ENCODE data around the gene PDILT.

The PDILT gene

DNA sequence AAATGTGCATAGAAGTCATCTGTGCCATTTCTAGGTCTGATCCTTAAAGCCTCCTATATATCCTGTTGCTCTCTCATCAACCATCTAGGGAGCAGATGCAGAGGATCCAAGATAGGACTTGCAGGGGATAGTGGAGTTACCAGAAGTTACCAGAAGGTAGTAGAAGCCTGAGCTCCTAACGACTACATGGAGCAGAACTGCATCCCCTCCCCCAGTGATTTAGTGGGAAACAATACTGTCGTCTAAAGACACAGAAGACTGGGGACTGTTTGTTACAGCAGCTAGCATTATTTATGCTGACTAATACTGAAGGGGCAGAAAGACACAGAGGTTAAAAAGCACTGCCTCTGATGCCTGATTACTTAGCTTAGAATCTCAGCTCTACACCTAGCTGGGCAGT is 93.0 kb downstream of the PDILT start:
- Histone ChIP-seq H2AFZ (ENCODE audit: low read length) (no peak overlapping the region), H3K4me3 (ENCODE audit: low read length in 2 of 2) (no peak overlapping the region), H2BK120ac (ENCODE audit: low read depth, low read length) (no peak overlapping the region), H2AK5ac (ENCODE audit: low read depth, low read length) (no peak overlapping the region), H3K27ac (replicated peaks; ENCODE audit: low read length) (no peak overlapping the region), H3K4me1 (ENCODE audit: control insufficient read depth in 2 of 2, insufficient read depth in 1 of 2, low read depth in 1 of 2, low read length in 2 of 2) (no peaks in the 10 kb centered on the region), H3K23ac (ENCODE audit: low read depth, low read length, poor library complexity) (no peak overlapping the region), H3K27me3 (ENCODE audit: control insufficient read depth in 3 of 3, insufficient read depth in 3 of 3, low read depth in 1 of 3, low read length in 3 of 3) (no peaks in the 10 kb centered on the region), H2BK12ac (ENCODE audit: low read length) (no peak overlapping the region), H3K79me1 (ENCODE audit: low read depth, low read length) (no peaks in the 10 kb centered on the region), H3K4me2 (ENCODE audit: insufficient read depth, low read length, poor library complexity, severe bottlenecking) (no peak overlapping the region), H3K14ac (ENCODE audit: low read length) (no peak overlapping the region), H4K91ac (ENCODE audit: low read depth, low read length, poor library complexity) (no peak overlapping the region), H2BK5ac (ENCODE audit: low read length) (no peak overlapping the region), H3K18ac (ENCODE audit: low read length) (no peak overlapping the region), H3K36me3 (replicated peaks in 1 of 2; ENCODE audit: control insufficient read depth in 2 of 2, insufficient read depth in 2 of 2, low read length in 2 of 2) (no peaks in the 10 kb centered on the region), H3K9me3 (replicated peaks in 1 of 2; ENCODE audit: control insufficient read depth in 2 of 2, insufficient read depth in 1 of 2, low read depth in 1 of 2, low read length in 2 of 2) (no peaks in the 10 kb centered on the region), H3K9ac (ENCODE audit: low read depth, low read length, poor library complexity) (no peak overlapping the region), H4K8ac (ENCODE audit: low read depth, low read length) (no peak overlapping the region), H2BK15ac (ENCODE audit: low read length) (no peak overlapping the region), H3K4ac (ENCODE audit: low read length) (no peak overlapping the region)
- WGBS, 2 donors (ENCODE audit: extremely low coverage in 2 of 2, insufficient read length in 2 of 2, insufficient replicate concordance in 1 of 2), result no CpG with 5 or more reads among the region's 2 CpGs
- no peak for DNase-seq (ENCODE audit: low spot score)

DNA sequence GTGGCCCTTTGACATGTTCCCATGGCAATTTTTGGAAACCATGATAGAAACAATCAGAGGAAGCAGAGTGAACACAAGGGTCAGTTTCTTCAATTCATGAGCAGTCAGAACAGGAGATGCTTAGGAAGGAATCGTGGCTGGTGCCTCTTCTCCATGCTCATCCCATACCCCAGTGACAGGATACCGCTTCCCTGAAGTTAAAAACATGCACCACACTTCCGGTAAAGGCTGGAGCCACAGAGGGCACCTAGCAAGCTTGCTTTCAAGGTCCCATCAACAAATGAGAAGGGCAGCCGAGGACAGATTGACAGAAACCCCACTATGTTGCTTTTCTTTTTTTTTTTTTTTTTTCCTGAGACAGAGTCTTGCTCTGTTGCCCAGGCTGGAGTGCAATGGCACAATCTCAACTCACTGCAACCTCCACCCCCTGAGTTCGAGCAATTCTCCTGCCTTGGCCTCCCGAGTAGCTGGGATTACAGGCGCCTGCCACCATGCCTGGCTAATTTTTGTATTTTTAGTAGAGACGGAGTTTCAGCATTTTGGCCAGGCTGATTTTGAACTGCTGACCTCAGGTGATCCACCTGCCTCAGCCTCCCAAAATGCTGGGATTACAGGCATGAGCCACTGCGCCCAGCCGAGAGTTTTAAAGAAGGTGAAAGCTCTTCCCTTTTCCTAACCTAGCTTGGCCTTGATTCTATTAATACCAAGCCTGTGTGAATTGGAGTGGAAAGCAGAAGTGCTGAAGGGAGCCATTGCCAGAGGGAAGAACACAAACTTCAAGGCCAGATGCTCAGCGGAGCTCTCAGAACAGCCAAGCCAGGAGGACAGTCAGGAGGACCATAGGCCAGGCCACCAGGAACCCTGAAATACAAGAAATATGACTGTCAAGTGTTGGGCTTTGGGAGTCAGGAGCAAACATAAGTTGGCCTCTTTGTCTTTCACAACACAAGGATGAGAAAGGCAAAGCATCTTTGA is 93.8 kb downstream of the PDILT start:
- Histone ChIP-seq H3K4me3 (ENCODE audit: low read length in 2 of 2) (no peak overlapping the region), H2BK15ac (ENCODE audit: low read length) (no peak overlapping the region), H3K27ac (replicated peaks; ENCODE audit: low read length) (no peak overlapping the region), H3K9me3 (replicated peaks in 1 of 2; ENCODE audit: control insufficient read depth in 2 of 2, insufficient read depth in 1 of 2, low read depth in 1 of 2, low read length in 2 of 2) (no peaks in the 10 kb centered on the region), H3K4me2 (ENCODE audit: insufficient read depth, low read length, poor library complexity, severe bottlenecking) (no peak overlapping the region), H4K91ac (ENCODE audit: low read depth, low read length, poor library complexity) (no peak overlapping the region), H3K4ac (ENCODE audit: low read length) (no peak overlapping the region), H3K27me3 (ENCODE audit: control insufficient read depth in 3 of 3, insufficient read depth in 3 of 3, low read depth in 1 of 3, low read length in 3 of 3) (no peaks in the 10 kb centered on the region), H2BK120ac (ENCODE audit: low read depth, low read length) (no peak overlapping the region), H2BK12ac (ENCODE audit: low read length) (no peak overlapping the region), H2AK5ac (ENCODE audit: low read depth, low read length) (no peak overlapping the region), H3K79me1 (ENCODE audit: low read depth, low read length) (no peaks in the 10 kb centered on the region), H3K4me1 (ENCODE audit: control insufficient read depth in 2 of 2, insufficient read depth in 1 of 2, low read depth in 1 of 2, low read length in 2 of 2) (no peaks in the 10 kb centered on the region), H2AFZ (ENCODE audit: low read length) (no peak overlapping the region), H3K36me3 (replicated peaks in 1 of 2; ENCODE audit: control insufficient read depth in 2 of 2, insufficient read depth in 2 of 2, low read length in 2 of 2) (no peaks in the 10 kb centered on the region), H2BK5ac (ENCODE audit: low read length) (no peak overlapping the region), H3K23ac (ENCODE audit: low read depth, low read length, poor library complexity) (no peak overlapping the region), H3K14ac (ENCODE audit: low read length) (no peak overlapping the region), H4K8ac (ENCODE audit: low read depth, low read length) (no peak overlapping the region), H3K18ac (ENCODE audit: low read length) (no peak overlapping the region), H3K9ac (ENCODE audit: low read depth, low read length, poor library complexity) (no peak overlapping the region)
- WGBS, 2 donors (ENCODE audit: extremely low coverage in 2 of 2, insufficient read length in 2 of 2, insufficient replicate concordance in 1 of 2), result no CpG with 5 or more reads among the region's 11 CpGs
- no peak for DNase-seq (ENCODE audit: low spot score)

GRCh38 chr16:20309786-20310185 is 94.8 kb downstream of the PDILT start:
- no peak overlapping the region for H3K4me2 ChIP-seq (ENCODE audit: insufficient read depth, low read length, poor library complexity, severe bottlenecking)
- no CpG with 5 or more reads among the region's 6 CpGs for WGBS, 2 donors (ENCODE audit: extremely low coverage in 2 of 2, insufficient read length in 2 of 2, insufficient replicate concordance in 1 of 2)
- H3K9me3 ChIP-seq (replicated peaks in 1 of 2; ENCODE audit: control insufficient read depth in 2 of 2, insufficient read depth in 1 of 2, low read depth in 1 of 2, low read length in 2 of 2), result no peaks in the 10 kb centered on the region
- H2BK120ac ChIP-seq (ENCODE audit: low read depth, low read length), result no peak overlapping the region
- DNase-seq (ENCODE audit: low spot score), result no peak
- H3K36me3 ChIP-seq (replicated peaks in 1 of 2; ENCODE audit: control insufficient read depth in 2 of 2, insufficient read depth in 2 of 2, low read length in 2 of 2), result no peaks in the 10 kb centered on the region
- no peak overlapping the region for H3K9ac ChIP-seq (ENCODE audit: low read depth, low read length, poor library complexity)
- no peak overlapping the region for H3K14ac ChIP-seq (ENCODE audit: low read length)
- H3K4me1 ChIP-seq (ENCODE audit: control insufficient read depth in 2 of 2, insufficient read depth in 1 of 2, low read depth in 1 of 2, low read length in 2 of 2), result no peaks in the 10 kb centered on the region
- H4K8ac ChIP-seq (ENCODE audit: low read depth, low read length), result no peak overlapping the region
- no peak overlapping the region for H2AFZ ChIP-seq (ENCODE audit: low read length)
- H2BK15ac ChIP-seq (ENCODE audit: low read length), result no peak overlapping the region
- no peak overlapping the region for H2BK12ac ChIP-seq (ENCODE audit: low read length)
- H2AK5ac ChIP-seq (ENCODE audit: low read depth, low read length), result no peak overlapping the region
- no peak overlapping the region for H3K23ac ChIP-seq (ENCODE audit: low read depth, low read length, poor library complexity)
- no peak overlapping the region for H3K18ac ChIP-seq (ENCODE audit: low read length)
- H3K4me3 ChIP-seq (ENCODE audit: low read length in 2 of 2), result no peak overlapping the region
- H2BK5ac ChIP-seq (ENCODE audit: low read length), result no peak overlapping the region
- H3K79me1 ChIP-seq (ENCODE audit: low read depth, low read length), result no peaks in the 10 kb centered on the region
- H3K27ac ChIP-seq (replicated peaks; ENCODE audit: low read length), result no peak overlapping the region
- H3K27me3 ChIP-seq (ENCODE audit: control insufficient read depth in 3 of 3, insufficient read depth in 3 of 3, low read depth in 1 of 3, low read length in 3 of 3), result no peaks in the 10 kb centered on the region
- H4K91ac ChIP-seq (ENCODE audit: low read depth, low read length, poor library complexity), result no peak overlapping the region
- no peak overlapping the region for H3K4ac ChIP-seq (ENCODE audit: low read length)

All from neuronal stem cell (in vitro differentiated cells).